Progenitor cell of endocrine pancreas (in vitro differentiated cells): ENCODE measurements around the gene PPARA. TPM values are rescaled to one million over a fixed set of nuclear protein-coding genes. Genes with fewer than 3 reads are reported as not detected.
A peak's percentile ranks its signal among the peaks of the same experiment; 100 is the strongest.
"Not testable (repeated sequence)": the region's sequence is repeated elsewhere in the genome, so short reads cannot be mapped to it uniquely, and the experiment has no call there.

ENCODE experiments used
- DNase-seq: peaks from one replicate; pipeline ENCODE4 v3.0.0; 2021; ENCODE audit warnings: low spot score; ENCODE audit not compliant: unreplicated experiment
- H3K27ac Mint-ChIP-seq: 2 replicates; pipeline ENCODE4 v1.8.0; 2021; ENCODE audit warnings: mild to moderate bottlenecking, moderate library complexity, mixed read lengths
- H3K27me3 Mint-ChIP-seq: 2 replicates; pipeline ENCODE4 v1.8.0; 2021; ENCODE audit warnings: mixed read lengths
- H3K36me3 Mint-ChIP-seq: 2 replicates; pipeline ENCODE4 v1.8.0; 2022; ENCODE audit warnings: mixed read lengths; ENCODE audit not compliant: insufficient read depth
- H3K4me1 Mint-ChIP-seq: 2 replicates; pipeline ENCODE4 v1.8.0; 2021; ENCODE audit warnings: low read depth, mixed read lengths
- H3K4me3 Mint-ChIP-seq: 2 replicates; pipeline ENCODE4 v1.8.0; 2021; ENCODE audit warnings: low read depth, mild to moderate bottlenecking, moderate library complexity, mixed read lengths
- H3K9me3 Mint-ChIP-seq: 2 replicates; pipeline ENCODE4 v1.8.0; 2021; ENCODE audit warnings: low read depth, mixed read lengths
- total RNA-seq: library from RNA; stranded (reverse); gene quantifications from 2 replicates; pipeline ENCODE4 v1.2.1, GENCODE V29; 2021
- TF ChIP-seq, protein P1 (sequence below): fragments of 200-600 bp; sonication (generic); IDR thresholded peaks from one replicate; pipeline ENCODE4 v1.5.0; 2021; ENCODE audit warnings: antibody characterized with exemption, mild to moderate bottlenecking; ENCODE audit not compliant: unreplicated experiment

Gene PPARA
- total RNA-seq, 1 donor from 2014 or later = 33.5 TPM

DNA sequence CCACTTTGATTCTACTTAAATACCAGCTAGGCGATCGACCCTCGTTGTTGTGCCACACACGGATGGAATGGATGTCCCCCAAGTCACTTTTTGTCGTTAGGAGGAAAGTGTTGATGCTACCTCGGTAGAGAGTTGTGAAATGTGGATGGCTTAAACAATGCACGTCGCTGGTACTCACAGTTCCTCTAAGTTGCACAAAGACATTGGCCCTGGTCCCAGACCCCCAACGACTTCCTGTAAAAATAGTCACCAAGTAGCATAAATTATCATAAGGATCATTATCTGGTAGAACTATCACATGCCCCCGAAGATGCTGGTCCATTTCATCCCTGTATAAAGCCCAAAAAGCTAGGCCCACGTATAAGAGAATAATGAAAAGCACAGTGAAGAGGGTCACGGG lies 109.0 kb downstream of the PPARA start:
- Mint-ChIP-seq H3K4me3 (no peak overlapping the region), H3K9me3 (peaks cover 31% of the 10 kb centered on the region), H3K4me1 (no peaks in the 10 kb centered on the region), H3K36me3 (peaks cover 12% of the 10 kb centered on the region), H3K27ac (no peak overlapping the region), H3K27me3 (peaks cover 67% of the 10 kb centered on the region)
- TF ChIP-seq, protein P1, sequence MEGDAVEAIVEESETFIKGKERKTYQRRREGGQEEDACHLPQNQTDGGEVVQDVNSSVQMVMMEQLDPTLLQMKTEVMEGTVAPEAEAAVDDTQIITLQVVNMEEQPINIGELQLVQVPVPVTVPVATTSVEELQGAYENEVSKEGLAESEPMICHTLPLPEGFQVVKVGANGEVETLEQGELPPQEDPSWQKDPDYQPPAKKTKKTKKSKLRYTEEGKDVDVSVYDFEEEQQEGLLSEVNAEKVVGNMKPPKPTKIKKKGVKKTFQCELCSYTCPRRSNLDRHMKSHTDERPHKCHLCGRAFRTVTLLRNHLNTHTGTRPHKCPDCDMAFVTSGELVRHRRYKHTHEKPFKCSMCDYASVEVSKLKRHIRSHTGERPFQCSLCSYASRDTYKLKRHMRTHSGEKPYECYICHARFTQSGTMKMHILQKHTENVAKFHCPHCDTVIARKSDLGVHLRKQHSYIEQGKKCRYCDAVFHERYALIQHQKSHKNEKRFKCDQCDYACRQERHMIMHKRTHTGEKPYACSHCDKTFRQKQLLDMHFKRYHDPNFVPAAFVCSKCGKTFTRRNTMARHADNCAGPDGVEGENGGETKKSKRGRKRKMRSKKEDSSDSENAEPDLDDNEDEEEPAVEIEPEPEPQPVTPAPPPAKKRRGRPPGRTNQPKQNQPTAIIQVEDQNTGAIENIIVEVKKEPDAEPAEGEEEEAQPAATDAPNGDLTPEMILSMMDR = no peak
- DNase-seq = no peak

DNA sequence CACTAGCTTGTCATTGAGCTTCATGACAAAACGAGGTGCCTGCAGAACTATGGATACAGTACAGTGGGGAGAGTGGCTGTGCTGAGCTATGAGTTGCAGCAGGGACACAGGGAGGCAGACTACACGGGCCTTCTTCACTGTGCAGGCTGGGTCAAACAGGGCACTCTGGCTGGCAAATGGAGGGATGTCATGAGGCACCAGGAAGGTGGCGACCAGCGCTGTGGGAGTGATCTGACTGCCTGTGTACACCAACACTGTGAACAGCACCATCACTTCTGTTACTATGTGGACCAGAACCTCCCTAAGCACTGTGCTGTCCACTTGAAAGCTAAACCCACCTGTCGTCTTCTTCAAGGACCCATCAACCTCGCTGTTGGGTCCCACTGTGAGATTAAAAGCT lies 109.7 kb downstream of the PPARA start:
- H3K9me3 Mint-ChIP-seq = peaks cover 31% of the 10 kb centered on the region
- peaks cover 69% of the 10 kb centered on the region for H3K27me3 Mint-ChIP-seq
- TF ChIP-seq, protein P1 = no peak
- no peak overlapping the region for H3K4me3 Mint-ChIP-seq
- peaks cover 13% of the 10 kb centered on the region for H3K36me3 Mint-ChIP-seq
- no peak overlapping the region for H3K27ac Mint-ChIP-seq
- H3K4me1 Mint-ChIP-seq = no peaks in the 10 kb centered on the region
- no peak for DNase-seq

DNA sequence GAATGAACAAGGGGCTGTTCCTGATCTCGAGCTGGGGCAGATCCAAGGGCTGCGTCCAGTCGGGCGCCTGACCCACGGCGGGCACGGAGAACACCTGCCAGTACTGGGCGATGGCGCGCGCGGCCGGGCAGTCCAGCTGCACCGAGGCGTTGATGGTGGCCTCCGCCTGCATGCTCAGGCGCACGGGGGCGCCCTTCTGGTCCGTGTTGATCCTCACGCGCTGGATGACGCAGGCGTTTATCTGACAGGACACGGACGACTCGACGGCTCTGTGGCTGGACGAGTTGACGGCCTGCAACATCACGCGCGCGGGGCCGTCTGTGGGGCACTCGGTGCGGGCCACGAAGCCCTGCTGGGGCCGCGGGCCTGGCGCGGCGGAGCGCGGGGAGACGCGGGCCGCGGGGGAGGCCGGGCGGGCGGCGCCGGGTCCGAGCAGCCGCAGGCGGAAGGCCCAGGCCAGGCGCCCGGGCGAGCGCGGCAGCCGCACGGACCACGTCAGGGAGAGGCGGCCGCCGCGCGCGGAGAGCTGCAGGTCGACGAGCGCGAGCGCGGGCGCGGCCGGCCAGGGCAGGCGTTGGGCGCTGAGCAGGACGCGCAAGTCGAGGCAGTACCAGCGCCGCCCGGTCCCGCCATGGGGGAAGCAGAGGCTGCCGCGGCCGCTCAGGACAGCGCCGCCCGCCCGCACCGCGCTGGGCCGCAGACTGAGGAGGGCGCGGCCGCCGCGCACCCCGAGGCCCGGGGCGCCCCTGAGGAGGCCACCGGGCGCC lies 112.3 kb downstream of the PPARA start:
- H3K27me3 Mint-ChIP-seq = peaks cover 71% of the 10 kb centered on the region
- TF ChIP-seq, protein P1 = peak; percentile 41

DNA sequence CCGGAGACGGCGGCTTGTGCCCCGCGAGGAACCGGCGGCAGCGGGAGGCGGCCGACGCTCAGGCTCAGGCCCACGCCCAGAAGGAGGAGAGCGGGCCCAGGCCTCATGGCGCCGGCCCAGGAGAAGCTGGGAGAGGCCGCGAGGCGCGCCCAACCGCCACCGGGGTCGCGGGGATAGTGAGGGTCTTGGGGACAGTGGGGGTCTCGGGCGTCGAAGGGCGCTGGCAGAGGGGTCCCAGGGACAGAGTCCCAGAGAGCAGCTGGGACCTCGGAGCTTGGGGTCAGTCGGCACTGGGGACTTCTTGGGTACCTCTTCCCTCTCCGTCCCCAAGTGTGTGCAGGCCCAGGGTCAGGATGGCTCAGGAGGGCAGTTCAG lies 112.9 kb downstream of the PPARA start, which contains the start of gene PKDREJ:
PKDREJ (minus strand) TSS at position 128 of the 375 bp plus-strand sequence; CDS start at position 107, 21 bp downstream.
- Mint-ChIP-seq H3K4me3 (peak within 1 kb of the TSS; percentile 19), H3K4me1 (peaks cover 3% of the 10 kb centered on the region), H3K27me3 (peaks cover 65% of the 10 kb centered on the region), H3K36me3 (peaks cover 15% of the 10 kb centered on the region), H3K9me3 (peaks cover 17% of the 10 kb centered on the region), H3K27ac (no peak within 1 kb of the TSS)
- TF ChIP-seq, protein P1 = no peak
- DNase-seq = no peak

More for the DNA sequence above, 112.3 kb downstream of the PPARA start:
- peaks cover 15% of the 10 kb centered on the region for H3K36me3 Mint-ChIP-seq
- DNase-seq = peak; percentile 21
- peaks cover under 1% of the 10 kb centered on the region for H3K4me1 Mint-ChIP-seq
- no peak overlapping the region for H3K4me3 Mint-ChIP-seq
- no peak overlapping the region for H3K27ac Mint-ChIP-seq
- H3K9me3 Mint-ChIP-seq = peaks cover 22% of the 10 kb centered on the region

DNA sequence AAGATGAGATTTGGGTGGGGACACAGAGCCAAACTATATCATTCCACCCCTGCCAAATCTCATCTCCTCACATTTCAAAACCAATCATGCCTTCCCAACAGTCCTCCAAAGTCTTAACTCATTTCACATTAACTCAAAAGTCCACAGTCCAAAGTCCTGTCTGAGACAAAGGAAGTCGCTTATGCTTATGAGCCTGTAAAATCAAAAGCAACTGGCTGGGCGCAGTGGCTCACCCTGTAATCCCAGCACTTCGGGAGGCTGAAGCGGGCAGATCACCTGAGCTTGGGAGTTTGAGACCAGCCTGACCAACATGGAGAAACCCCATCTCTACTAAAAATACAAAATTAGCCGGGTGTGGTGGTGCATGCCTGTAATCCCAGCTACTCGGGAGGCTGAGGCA lies 114.2 kb downstream of the PPARA start:
- not testable (repeated sequence) for H3K4me1 Mint-ChIP-seq, H3K27ac Mint-ChIP-seq, H3K4me3 Mint-ChIP-seq, DNase-seq
- H3K9me3 Mint-ChIP-seq = peaks cover 11% of the 10 kb centered on the region
- peaks cover 15% of the 10 kb centered on the region for H3K36me3 Mint-ChIP-seq
- H3K27me3 Mint-ChIP-seq = peaks cover 53% of the 10 kb centered on the region

DNA sequence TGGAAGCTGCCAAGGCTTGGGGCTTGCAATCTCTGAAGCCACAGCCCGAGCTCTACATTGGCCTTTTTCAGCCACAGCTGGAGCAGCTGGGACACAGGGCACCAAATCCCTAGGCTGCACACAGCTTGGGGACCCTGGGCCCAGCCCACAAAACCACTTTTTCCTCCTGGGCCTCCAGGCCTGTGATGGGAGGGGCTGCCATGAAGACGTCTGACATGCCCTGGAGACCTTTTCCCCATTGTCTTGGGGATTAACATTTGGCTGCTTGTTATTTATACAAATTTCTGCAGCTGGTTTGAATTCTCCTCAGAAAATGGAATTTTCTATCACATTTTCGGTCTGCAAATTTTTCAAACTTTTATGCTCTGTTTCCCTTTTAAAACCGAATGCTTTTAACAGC lies 115.3 kb downstream of the PPARA start:
- H3K4me3 Mint-ChIP-seq, H3K4me1 Mint-ChIP-seq, H3K27ac Mint-ChIP-seq, DNase-seq: not testable (repeated sequence)
- Mint-ChIP-seq H3K27me3 (peaks cover 42% of the 10 kb centered on the region), H3K36me3 (peaks cover 15% of the 10 kb centered on the region), H3K9me3 (peaks cover 11% of the 10 kb centered on the region)
